NCI-H2171 (cell line): Measurements from ENCODE around the gene AMN.

Source experiments
- DNase-seq: peaks from one replicate; lab custom pipeline; 2025; lab: John Stamatoyannopoulos, UW

The AMN gene

DNA sequence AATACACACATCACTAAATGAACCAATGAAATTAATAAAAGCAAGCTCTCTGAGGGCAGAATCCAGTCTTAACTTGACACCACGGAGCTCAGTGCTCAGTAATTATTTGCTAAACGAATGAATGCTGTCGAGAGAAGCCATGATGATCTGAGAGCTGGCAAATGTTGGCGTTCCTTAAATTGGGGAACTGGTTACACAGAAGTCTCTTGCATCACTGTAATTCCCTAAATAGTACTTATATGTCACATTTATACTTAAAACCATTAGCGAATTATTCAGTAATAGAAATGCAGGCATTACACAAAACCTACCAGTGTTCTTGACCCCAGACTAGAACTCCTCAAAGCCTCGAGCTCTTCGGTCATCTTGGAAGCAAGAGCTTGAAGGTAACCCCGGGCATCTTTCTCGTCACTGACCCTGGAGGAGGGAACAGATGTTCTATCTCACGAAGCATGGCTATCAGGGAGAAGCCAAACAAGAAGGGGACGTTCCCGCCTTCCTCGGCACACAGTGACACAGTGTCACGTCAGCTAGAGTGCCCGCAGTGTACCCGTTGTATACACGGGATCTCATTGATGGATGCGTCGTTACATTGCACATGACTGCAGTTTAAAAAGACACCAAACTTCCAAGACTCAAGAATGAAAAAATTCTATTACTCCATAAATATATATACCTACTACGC lies 43.6 kb downstream of the AMN start:
- DNase-seq: no peak

- DNase-seq: no peak
Measured at GRCh38 chr14:102966681-102967505, 44.4 kb downstream of the AMN start.

- DNase-seq: no peak
Measured at GRCh38 chr14:102967506-102967795, 45.0 kb downstream of the AMN start.

DNA sequence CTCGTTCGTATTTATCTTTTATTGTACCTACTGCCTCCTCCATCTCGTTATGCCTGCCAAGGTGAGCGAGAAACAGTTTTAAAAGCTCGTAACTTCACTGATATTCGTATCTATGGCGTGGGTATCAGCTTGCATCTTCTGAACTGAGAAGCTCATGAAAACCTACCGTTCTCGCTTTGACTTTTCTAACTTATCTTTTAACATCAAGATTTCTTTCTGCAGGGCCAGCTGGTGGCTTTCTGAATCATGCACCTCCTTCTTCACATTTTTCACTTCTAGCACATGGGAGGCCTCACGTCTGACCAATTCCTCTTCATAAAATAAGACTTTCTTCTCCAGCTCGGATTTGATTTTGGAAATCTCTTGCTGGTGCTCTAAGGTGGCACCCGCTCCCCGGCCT lies 45.8 kb downstream of the AMN start:
- no peak for DNase-seq

- no peak for DNase-seq
Measured at GRCh38 chr14:102969060-102969791, 46.8 kb downstream of the AMN start.

GRCh38 chr14:102969901-102970300 lies 47.4 kb downstream of the AMN start:
- no peak for DNase-seq

DNA sequence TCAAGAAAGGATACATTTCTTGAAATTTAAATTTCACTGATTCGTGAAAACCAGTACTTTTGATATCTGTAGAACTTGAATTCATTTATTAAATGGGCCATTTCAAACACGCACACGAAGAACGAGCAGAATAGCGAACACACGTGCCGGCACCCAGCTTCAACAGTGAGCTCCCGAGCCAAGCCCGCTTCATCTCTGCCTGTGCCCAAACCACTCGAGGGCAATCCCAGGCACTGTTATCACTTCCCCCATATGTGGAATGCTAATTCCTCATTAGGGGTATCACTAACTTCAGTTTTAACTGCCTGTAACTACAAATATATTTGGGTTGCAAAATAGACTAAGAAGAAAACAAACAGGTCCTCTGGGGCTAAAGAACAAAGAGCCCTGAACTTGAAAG lies 48.0 kb downstream of the AMN start:
- DNase-seq: no peak

GRCh38 chr14:102971314-102971713 lies 48.9 kb downstream of the AMN start:
- DNase-seq: no peak

GRCh38 chr14:102971836-102972606 lies 49.6 kb downstream of the AMN start:
- no peak for DNase-seq

DNA sequence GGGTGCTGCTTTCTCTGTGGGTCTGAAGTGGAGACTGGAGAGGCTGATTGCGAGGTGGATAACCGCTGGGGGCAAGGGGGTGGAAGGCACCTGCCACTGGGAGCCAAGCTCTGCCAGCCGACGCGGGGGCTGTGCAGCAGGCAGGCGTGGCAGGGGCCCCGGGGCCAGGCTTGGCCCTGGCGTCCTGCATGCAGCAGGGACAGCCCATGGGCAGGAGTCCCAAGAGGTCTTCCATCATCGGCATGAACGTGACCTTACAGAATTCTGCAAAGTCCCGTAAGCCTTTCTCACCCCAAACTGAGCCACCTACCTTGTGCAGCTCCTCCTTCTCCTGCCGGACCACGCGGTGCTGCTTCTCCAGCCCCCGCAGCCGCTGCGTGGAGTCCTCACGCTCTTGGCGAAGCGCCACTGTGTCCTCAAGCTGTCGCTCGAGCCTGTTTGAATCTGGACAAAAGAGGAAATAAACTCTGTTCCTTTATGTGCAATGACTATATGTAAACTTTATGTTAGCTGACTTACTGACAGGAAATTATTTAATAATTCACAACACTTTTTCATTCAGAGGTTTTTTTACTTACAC lies 51.3 kb downstream of the AMN start:
- no peak for DNase-seq

DNA sequence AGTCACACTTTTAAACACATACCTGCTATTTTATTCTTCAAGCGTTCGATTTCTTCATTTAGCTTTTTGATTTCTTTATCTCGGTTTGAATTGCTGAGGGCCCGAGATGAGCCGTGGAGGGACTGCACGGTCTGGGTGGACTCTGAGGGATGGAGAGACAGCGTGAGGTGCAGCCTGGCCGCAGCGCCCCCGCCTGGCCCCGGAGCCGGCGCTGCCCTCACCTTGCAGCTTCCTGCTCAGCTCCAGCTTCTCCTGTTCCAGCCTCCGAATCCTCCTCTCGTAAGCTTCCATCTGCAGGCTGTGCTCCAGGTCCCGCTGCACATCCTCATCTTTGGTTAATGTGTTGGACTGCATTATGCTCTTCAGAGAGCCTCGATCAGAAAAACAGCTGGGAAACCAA lies 53.2 kb downstream of the AMN start:
- DNase-seq: no peak

- no peak for DNase-seq
Measured at GRCh38 chr14:102977475-102977874, 55.0 kb downstream of the AMN start.

DNA sequence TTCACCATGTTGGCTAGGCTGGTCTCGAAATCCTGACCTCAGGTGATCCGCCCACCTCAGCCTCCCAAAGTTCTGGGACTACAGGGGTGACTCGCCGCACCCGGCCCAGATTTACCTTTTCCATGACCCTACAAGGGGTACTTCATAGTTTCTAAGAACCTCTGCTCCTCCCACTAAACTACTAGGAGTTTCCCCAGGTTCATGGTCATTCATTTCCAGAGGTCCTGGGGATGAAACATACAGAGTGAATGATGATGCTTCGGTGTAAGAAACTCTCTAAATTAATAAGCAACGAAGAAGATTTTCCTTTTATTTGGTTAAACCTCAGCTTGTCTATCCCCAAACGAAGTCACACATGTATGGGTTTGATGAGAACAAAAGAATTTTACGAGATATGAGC lies 56.9 kb downstream of the AMN start:
- no peak for DNase-seq

GRCh38 chr14:102980409-102980810 lies 57.9 kb downstream of the AMN start:
- no peak for DNase-seq
